NCI-H2081 (cell line): ENCODE data around the gene NAGA.
"Not testable (repeated sequence)": the region's sequence is repeated elsewhere in the genome, so short reads cannot be mapped to it uniquely, and the experiment has no call there.

Experiments used
- DNase-seq, 2 experiments: peaks; one replicate each; lab custom pipeline; 2025; lab: John Stamatoyannopoulos, UW

The NAGA gene

GRCh38 chr22:42070517-42071422 lies at the start of gene NAGA:
TSS of gene NAGA (minus strand) at chr22:42070812. CDS start at chr22:42070297, 515 bp downstream.
- peak; percentile 93 to 95 for DNase-seq

DNA sequence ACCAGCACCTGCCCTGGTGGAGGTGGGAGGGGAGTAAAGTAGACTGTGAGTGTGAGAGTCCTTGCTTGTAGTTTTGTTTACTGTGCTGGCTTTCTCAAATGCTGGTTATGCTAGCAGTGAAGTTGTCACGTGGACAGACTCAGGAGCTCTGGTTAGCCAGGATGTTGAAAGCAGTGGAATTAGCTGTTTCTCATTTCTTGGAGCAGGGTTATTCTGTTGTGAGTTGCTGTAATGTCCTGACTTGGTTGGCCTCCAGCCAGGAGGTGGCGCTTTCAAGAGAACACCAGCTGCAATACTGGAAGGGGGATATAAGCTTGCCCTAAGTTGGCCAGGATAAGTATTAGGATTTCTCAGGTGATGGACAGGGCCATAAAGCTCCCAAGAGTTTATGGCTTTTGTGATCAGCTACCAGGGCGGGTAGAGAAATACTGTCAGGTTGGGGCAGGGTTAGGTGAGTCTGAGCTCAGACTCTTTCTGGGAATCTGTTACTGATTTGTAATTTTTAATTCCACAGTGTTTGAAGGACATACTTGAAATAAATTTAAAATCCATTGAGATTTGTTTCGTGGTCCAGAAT lies 46.3 kb upstream of the NAGA start:
- DNase-seq: no peak

GRCh38 chr22:42115420-42115830 lies 44.8 kb upstream of the NAGA start:
- not testable (repeated sequence) for DNase-seq

DNA sequence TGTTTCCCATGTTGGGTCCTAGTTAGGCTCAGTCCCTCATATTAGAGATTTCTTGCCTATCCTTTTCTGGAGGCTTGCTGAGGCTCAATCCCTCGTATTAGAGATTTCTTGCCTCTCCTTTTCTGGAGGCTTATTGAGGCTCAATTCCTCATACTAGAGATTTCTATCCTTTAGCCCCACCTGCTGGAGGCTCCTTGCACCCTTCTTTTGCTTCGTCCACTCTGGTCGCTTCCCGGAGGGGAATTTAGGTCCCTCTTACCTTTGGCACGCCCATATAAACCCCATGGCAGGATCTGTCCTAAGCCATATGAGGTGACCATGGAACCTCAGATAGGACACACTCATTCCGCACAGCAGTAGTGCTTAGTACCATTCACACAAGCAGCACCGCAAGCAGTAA lies 44.1 kb upstream of the NAGA start:
- DNase-seq: no peak

GRCh38 chr22:42112793-42113192 lies 42.2 kb upstream of the NAGA start:
- DNase-seq: not testable (repeated sequence)

- no peak for DNase-seq
Observed at GRCh38 chr22:42111798-42112197, 41.2 kb upstream of the NAGA start.

DNA sequence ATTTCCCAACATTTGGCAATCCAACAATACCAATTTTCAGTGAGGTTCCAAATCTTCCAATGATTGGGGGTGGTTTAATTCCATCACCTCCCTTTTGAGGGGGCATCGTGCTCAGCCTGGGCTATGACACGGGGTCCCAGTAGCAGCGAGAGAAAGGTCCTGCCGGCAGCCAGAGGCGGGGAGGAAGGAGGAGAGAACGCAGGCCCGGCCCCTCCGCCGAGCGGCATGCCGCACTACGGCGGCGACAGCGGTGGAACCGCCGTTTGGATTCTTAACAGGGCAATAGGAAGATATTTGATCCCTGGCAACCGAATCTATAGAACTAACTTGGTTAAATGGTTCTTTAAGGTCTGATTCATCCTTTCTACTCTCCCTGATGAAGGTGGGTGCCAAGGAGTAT lies 38.2 kb upstream of the NAGA start:
- no peak for DNase-seq

DNA sequence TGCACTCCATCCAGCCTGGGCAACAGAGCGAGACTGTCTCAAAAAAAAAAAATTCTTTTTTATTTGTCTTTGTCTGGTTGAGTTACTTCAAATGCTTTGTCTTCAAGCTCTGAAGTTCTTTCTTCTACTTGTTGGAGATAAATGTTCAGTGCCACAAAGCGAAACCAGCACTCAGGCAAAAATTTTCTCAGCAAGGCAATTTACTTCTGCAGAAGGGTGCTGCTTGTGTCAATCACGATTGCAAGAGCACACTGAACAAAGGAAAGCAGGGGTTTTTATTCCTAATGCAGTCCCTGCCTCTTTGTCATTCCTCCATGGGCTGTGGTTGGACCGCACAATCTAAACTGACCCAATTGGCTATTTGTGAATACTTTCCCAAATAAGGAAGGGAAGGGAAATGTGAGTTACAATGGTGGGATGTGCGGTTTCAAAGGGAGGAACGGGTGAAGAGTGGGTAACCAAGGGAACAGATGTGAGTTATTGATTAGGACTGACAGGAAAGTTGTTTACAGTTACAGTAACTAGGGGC lies 33.8 kb upstream of the NAGA start:
- not testable (repeated sequence) for DNase-seq

DNA sequence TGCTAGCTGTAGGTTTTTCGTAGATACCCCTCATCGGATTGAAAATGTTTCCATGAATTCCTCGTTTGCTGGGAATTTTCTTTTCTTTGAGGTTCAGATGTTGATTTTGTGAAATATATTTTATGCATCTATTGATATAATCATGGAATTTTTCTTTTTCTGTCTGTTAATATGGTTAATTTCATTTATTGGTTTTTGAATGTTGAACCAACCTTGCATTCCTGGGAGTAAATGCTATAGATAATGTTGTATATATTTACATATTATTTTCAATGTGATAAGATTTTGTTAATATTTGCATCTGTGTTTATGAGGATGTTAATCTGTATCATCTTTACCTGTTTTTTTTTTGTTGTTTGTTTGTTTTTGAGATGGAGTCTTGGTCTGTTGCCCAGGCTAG lies 30.6 kb upstream of the NAGA start:
- no peak for DNase-seq

GRCh38 chr22:42091455-42091782 lies 20.8 kb upstream of the NAGA start:
- peak in 1 of 2 experiments; percentile 26 for DNase-seq

DNA sequence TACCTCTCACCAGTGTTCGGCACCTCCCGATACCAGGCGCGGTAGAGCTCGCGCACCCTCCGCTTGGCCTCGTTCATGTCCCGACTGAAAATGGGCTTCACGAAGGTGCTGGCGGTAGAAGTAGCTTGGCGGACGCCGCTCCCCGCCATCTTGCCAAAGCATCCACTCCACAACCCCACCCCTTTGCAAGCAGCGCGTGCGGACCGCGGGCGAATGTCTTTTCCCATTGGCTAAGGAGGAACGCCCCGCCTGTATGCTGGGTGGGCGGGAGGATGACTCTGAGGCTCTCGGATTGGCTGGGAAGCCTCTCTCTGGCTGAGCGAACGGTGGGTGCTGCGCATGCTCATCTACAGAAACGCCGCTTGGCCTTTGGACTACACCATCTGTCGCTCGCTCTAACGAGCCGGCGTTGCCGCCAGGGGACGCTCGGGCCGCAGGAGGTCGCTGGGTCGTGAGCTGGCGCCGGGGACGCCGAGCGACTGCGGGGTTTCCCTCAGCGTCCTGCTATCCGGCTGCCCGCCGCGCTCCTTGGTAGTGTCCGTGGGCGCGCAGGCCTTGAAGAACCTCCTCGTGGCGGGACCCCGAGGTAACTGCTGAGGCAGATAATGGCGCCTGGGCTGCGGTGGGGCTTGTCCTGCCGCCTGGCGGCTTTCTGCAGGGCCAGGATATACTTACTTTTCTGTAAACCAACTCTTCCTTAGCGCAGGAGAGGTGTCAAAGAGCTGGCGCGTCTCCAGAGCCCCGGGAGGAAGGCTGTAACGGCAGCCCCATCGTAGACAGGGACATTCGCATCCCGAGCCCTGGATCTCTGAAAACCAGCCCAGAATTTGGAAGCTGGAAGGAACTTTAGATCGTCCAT lies 20.2 kb upstream of the NAGA start, which contains the start of gene NDUFA6:
Gene NDUFA6 (minus strand): TSS at position 177 of the 859 bp plus-strand sequence. CDS start 28 bp downstream, at position 149.
- peak; percentile 97 to 98 for DNase-seq

DNA sequence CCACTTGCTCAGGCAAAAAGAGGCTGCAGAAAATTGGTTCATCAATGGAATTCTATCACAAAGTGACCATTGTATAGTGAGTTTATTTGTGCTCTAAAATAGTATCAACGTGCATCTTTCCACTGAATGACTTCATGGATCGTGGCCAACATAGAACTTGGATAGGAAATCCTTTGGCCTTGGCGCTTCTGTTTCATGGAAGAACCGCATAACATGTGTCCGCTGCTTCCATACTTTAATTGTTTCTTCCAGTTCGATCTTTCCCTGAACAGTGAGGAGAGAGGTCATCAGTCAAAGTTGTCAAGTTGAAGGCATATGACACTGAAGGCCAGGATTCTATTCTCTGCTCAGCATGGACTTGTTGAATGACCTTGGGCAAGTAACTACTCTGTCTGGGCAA lies 15.4 kb upstream of the NAGA start:
- no peak for DNase-seq

DNA sequence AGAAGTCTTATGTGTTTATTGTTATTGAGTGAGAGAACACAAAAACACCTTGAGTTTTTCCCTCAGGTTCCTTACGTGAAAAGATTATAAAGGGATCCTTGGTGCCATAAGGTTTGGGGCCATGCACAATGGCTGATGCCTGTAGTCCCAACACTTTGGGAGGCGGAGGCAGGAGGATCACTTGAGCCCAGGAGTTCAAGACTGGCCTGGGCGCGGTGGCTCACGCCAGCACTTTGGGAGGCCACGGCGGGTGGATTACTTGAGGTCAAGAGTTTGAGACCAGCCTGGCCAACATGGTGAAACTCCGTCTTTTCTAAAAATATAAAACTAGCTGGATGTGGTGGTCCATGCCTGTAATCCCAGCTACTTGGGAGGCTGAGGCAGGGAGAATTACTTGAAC lies 14.3 kb upstream of the NAGA start:
- no peak for DNase-seq

GRCh38 chr22:42083119-42083518 lies 12.5 kb upstream of the NAGA start:
- DNase-seq: no peak

GRCh38 chr22:42080287-42080686 lies 9.7 kb upstream of the NAGA start:
- DNase-seq: peak in 1 of 2 experiments; percentile 37

DNA sequence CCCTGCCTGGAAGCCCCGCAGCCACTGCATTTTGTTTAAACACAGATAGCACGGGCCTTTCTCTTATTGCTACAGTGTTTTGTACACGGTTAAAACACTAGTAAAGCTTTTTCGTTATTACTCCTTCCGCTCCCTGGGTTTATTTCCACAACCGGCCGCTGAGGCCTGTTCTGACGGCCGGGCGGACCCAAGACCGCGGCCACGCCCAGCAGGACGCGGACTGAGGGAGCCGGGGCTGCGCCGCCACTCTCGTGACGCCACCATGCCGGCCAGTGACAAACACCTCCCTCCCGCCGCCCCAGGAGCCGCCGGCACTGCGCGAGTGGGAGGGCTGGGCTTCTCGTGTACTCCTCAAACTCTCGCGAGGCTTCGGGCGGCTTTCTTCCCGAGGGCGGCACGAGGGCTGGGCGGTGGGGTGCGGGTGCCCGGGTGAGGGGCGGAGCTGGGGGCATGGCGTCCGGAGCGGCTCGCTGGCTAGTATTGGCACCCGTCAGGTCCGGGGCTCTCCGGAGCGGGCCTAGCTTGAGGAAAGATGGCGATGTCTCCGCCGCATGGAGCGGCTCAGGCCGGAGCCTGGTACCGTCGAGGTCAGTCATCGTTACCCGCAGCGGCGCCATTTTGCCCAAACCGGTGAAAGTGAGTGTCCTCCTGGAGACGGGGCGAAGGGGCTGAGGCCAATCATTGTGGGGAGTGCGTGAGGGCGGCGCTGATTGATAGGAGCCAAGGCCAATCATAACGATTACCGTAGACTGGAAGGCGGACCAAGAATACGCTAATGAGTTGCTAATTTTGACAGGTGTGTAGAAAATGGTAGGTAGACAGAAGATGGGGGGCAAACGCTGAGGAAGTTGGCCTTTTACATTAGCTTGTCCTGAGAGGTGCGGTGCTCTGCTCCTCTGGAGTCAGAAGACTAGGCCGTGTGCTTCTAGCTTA lies 9.0 kb upstream of the NAGA start, which contains the start of gene SMDT1:
Gene SMDT1 (plus strand): TSS at position 382 of the 933 bp plus-strand sequence. CDS start 69 bp downstream, at position 451.
- DNase-seq: peak; percentile 95

DNA sequence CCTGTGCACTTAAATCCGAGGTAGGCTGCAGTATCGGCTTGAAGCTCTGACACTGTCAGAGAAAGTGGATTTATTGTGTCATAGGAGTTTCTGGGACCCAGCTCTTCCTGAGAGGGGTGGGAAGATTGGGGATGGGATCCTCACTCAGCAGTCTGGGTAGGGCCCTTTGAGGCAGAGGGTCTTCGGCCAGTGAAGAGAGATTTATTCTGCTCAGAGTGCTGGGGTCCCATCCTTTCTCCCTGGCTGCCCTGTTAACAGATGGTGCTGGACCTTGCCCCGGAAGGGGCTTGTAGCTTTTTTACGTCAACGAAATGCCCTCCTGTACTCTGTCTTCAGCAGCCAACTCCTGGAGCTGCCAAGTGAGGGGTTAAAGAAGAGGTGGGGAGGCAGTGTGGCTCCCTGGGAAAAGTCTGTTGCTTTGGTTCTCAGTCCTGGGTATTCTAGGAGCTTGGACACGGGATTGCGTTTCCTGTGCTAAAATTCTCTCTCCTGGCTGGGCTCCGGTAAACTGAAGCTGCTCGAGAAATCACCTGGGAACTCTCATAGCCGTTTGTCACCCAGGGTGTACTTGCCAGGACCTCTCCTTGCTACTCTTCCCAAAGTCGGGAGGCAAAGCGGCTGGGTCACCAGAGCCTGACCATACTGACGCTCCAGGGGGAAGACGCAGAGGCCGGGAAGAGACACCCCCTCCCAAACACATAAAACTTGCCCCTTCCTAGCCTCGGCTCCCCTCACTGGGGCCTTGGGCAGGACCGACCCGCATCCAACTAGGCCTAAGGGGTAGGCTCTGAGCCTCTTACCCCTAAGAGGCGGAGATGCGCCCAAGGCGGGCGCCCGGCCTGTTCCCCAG lies 8.1 kb upstream of the NAGA start:
- no peak for DNase-seq

- DNase-seq: no peak
Observed at GRCh38 chr22:42077486-42078125, 7.0 kb upstream of the NAGA start.

DNA sequence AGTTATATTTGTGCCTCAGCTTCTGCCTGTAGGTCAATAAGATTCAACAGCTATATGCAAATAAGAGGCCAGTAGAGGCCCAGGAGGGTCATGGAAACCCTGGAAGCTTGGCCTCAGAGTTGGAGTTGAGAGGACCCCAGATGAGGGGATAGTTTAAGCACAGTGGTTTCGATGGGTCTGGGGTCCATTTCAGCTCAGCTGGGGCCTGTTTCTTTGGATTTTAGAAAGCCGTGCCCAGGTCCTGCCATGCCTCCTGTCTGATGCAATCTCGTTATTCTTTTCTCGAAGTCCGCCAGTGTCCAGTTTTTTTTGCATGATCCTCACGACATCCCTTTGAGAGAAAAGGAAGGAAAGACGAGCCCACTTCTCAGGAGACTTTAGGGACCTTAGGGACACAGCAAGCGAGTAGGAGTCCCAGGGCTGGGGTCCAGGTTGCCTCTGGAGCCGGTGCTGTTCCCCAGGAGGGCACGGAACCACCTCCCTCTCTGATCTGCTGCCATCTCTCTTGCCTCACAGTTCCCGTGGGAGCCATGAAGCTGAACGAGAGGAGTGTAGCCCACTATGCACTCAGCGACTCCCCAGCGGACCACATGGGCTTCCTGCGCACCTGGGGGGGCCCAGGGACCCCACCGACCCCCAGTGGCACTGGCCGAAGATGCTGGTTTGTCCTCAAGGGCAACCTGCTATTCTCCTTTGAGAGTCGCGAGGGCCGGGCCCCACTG lies 6.3 kb upstream of the NAGA start:
- no peak for DNase-seq
